Keratinocyte (primary cell): ENCODE results near the gene CKMT2. TPM values are rescaled to one million over a fixed set of nuclear protein-coding genes. Genes with fewer than 3 reads are reported as not detected.

ENCODE experiments used
- DNase-seq: peaks from one replicate; pipeline ENCODE4 v3.0.0-alpha.2; 2011; ENCODE audit warnings: low read depth, missing footprints, low spot score
- FAIRE-seq: peaks from 2 replicates; lab custom pipeline; 2011; peaks lifted over from hg19 to GRCh38; lab: Jason Lieb, UNC
- H2AFZ ChIP-seq: 2 replicates; pipeline ENCODE4 v1.6.0; 2012; ENCODE audit warnings: low read length, control low read depth, inconsistent platforms; ENCODE audit not compliant: control insufficient read depth
- H3K27ac ChIP-seq: 2 replicates; pipeline ENCODE4 v1.5.1; 2011; ENCODE audit warnings: low read length; ENCODE audit not compliant: control insufficient read depth, insufficient read depth
- H3K27me3 ChIP-seq: 3 replicates; pipeline ENCODE4 v1.6.0; 2011; ENCODE audit warnings: low read length; ENCODE audit not compliant: control insufficient read depth, insufficient read depth; ENCODE audit errors: extremely low read depth
- H3K36me3 ChIP-seq, 2 experiments: 2 replicates in 1 of 2; 3 replicates in 1 of 2; pipeline ENCODE4 v1.5.1; 2011; ENCODE audit warnings: low read length in 2 of 2, mild to moderate bottlenecking in 1 of 2; ENCODE audit not compliant: control insufficient read depth in 2 of 2, insufficient read depth in 2 of 2; ENCODE audit errors: extremely low read depth in 1 of 2
- H3K4me1 ChIP-seq: 3 replicates; pipeline ENCODE4 v1.5.1; 2011; ENCODE audit warnings: low read length; ENCODE audit not compliant: control insufficient read depth, insufficient read depth; ENCODE audit errors: extremely low read depth
- H3K4me2 ChIP-seq: 3 replicates; pipeline ENCODE4 v1.6.0; 2011; ENCODE audit warnings: low read depth, low read length; ENCODE audit not compliant: control insufficient read depth, insufficient read depth; ENCODE audit errors: extremely low read depth
- H3K4me3 ChIP-seq, 3 experiments: fragments of 200-600 bp in 1 of 3; sonication (generic) in 1 of 3; 2 replicates in 2 of 3; 3 replicates in 1 of 3; pipeline ENCODE4 v1.5.1; 2011 to 2016; ENCODE audit warnings: low read length in 3 of 3, mild to moderate bottlenecking in 3 of 3, control low read depth in 2 of 3, inconsistent platforms in 1 of 3, low read depth in 1 of 3, mixed read lengths in 1 of 3, mixed run types in 1 of 3, moderate library complexity in 1 of 3; ENCODE audit not compliant: control insufficient read depth in 2 of 3, insufficient read depth in 2 of 3; ENCODE audit errors: extremely low read depth in 1 of 3
- H3K79me2 ChIP-seq: 2 replicates; pipeline ENCODE4 v1.6.0; 2012; ENCODE audit warnings: low read length; ENCODE audit not compliant: control insufficient read depth, insufficient read depth
- H3K9ac ChIP-seq: 3 replicates; pipeline ENCODE4 v1.6.0; 2011; ENCODE audit warnings: low read length; ENCODE audit not compliant: control insufficient read depth, insufficient read depth; ENCODE audit errors: extremely low read depth
- H3K9me1 ChIP-seq: 3 replicates; pipeline ENCODE4 v1.6.0; 2011; ENCODE audit warnings: low read length; ENCODE audit not compliant: control insufficient read depth, insufficient read depth; ENCODE audit errors: extremely low read depth
- H3K9me3 ChIP-seq: 2 replicates; pipeline ENCODE4 v1.5.1; 2012; ENCODE audit warnings: low read depth, low read length; ENCODE audit not compliant: control insufficient read depth
- H4K20me1 ChIP-seq: 3 replicates; pipeline ENCODE4 v1.6.0; 2011; ENCODE audit warnings: low read length; ENCODE audit not compliant: control insufficient read depth, insufficient read depth; ENCODE audit errors: extremely low read depth
- EZH2 ChIP-seq: IDR thresholded peaks from one replicate; pipeline ENCODE4 v1.6.1; 2012; ENCODE audit warnings: inconsistent platforms, mild to moderate bottlenecking, low read length, moderate library complexity
- dilution Hi-C: fragments of 300-500 bp; cut with MboI; formaldehyde crosslinking; loops from one replicate; pipeline ENCODE4 v1.7.0; 2020; ENCODE audit warnings: low sequenced_read_pairs; ENCODE audit not compliant: extremely low pct_ligation_motif_present
- polyA plus RNA-seq, 5 experiments: library from polyadenylated mRNA; depleted of rRNA in 3 of 5; stranded (reverse) in 3 of 5; stranded (forward) in 1 of 5; unstranded in 1 of 5; fragments of >200 nt; gene quantifications; 1 replicate in 1 of 5; 2 replicates in 3 of 5; 3 replicates in 1 of 5; pipeline versions ENCODE4 v1.2.1 to v1.2.3, GENCODE V29; 2011 to 2012; ENCODE audit warnings: missing spikeins in 2 of 5, low read depth in 1 of 5, low replicate concordance in 1 of 5
- TF ChIP-seq, protein P1 (sequence below), 3 experiments: IDR thresholded peaks in 1 of 3; conservative IDR thresholded peaks in 1 of 3; optimal IDR thresholded peaks in 1 of 3; 2 replicates in 2 of 3; 3 replicates in 1 of 3; pipeline versions ENCODE3 to v1.5.1; 2011; ENCODE audit warnings: low read length in 3 of 3, mild to moderate bottlenecking in 3 of 3, moderate library complexity in 2 of 3, control low read depth in 1 of 3, inconsistent platforms in 1 of 3; ENCODE audit not compliant: insufficient read depth in 2 of 3; ENCODE audit errors: extremely low read depth in 1 of 3

The CKMT2 gene
- polyA plus RNA-seq, 1 donor (not counting 4 experiments of a cell fraction or from before 2014, with no cell fraction given), result not detected

DNA sequence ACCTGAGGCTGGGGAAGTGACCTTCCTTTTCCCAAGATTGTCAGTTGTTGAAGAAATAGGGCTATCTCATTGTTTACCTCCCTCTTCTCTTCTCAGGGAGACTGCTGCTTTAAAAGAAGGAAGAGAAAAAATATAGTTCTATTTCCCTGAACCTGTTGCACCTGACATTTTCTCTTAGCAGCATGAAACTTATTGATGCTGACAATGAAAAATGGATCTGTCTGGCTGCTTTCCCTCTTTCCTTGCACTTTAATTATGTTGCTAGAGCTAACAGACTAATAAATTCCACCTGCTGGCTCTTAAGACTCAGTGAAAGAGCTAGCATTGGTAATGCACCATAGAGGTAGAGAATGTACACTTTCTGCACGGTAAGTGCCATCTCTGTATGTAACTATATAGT, 6.2 kb upstream of the CKMT2 start:
- Histone ChIP-seq H3K27ac (no peak overlapping the region), H3K9me1 (no peaks in the 10 kb centered on the region), H3K79me2 (no peaks in the 10 kb centered on the region), H3K4me1 (no peaks in the 10 kb centered on the region), H3K9me3 (no peaks in the 10 kb centered on the region), H3K27me3 (no peaks in the 10 kb centered on the region), H3K36me3 (no peaks in the 10 kb centered on the region), H3K4me2 (no peak overlapping the region), H2AFZ (no peak overlapping the region), H4K20me1 (no peaks in the 10 kb centered on the region), H3K4me3 (no peak overlapping the region), H3K9ac (no peak overlapping the region)
- FAIRE-seq, result no peak
- dilution Hi-C loops, result no loop called here
- TF ChIP-seq EZH2, result no peak
- TF ChIP-seq, protein P1, sequence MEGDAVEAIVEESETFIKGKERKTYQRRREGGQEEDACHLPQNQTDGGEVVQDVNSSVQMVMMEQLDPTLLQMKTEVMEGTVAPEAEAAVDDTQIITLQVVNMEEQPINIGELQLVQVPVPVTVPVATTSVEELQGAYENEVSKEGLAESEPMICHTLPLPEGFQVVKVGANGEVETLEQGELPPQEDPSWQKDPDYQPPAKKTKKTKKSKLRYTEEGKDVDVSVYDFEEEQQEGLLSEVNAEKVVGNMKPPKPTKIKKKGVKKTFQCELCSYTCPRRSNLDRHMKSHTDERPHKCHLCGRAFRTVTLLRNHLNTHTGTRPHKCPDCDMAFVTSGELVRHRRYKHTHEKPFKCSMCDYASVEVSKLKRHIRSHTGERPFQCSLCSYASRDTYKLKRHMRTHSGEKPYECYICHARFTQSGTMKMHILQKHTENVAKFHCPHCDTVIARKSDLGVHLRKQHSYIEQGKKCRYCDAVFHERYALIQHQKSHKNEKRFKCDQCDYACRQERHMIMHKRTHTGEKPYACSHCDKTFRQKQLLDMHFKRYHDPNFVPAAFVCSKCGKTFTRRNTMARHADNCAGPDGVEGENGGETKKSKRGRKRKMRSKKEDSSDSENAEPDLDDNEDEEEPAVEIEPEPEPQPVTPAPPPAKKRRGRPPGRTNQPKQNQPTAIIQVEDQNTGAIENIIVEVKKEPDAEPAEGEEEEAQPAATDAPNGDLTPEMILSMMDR (optimal IDR thresholded peaks at IDR 0.05 in 1 of 3, IDR thresholded peaks at IDR 0.05 in 1 of 3, conservative IDR thresholded peaks at IDR 0.05 in 1 of 3; ENCODE audit: extremely low read depth in 1 of 3, insufficient read depth in 2 of 3, low read length in 3 of 3), result no peak
- DNase-seq, result no peak

DNA sequence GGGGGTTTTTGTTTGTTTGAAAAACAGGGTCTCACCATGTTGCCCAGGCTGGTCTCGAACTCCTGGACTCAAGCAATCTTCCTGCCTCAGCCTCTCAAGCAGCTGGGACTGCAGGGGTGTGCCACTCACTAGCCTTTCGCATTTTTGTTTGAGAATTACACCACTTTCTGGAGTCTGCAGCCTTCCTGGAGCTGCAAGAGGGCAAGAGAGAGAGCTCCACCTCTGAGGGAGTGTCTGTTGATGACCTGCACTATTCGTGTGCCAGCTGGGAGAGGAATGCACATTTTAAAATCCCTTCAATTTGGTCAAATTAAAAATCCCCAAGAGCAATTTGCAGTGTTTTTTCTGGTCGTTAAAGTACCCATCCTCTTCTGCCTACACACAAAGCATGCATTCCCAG, 5.0 kb upstream of the CKMT2 start:
- TF ChIP-seq, protein P1 (optimal IDR thresholded peaks at IDR 0.05 in 1 of 3, IDR thresholded peaks at IDR 0.05 in 1 of 3, conservative IDR thresholded peaks at IDR 0.05 in 1 of 3; ENCODE audit: extremely low read depth in 1 of 3, insufficient read depth in 2 of 3, low read length in 3 of 3), result no peak
- no peak for TF ChIP-seq EZH2
- no peak for FAIRE-seq

More for the DNA sequence above, 5.0 kb upstream of the CKMT2 start:
- Histone ChIP-seq H3K4me2 (no peak overlapping the region), H3K9me1 (no peaks in the 10 kb centered on the region), H3K9ac (no peak overlapping the region), H3K4me3 (no peak overlapping the region), H3K79me2 (no peaks in the 10 kb centered on the region), H3K27me3 (no peaks in the 10 kb centered on the region), H3K27ac (no peak overlapping the region), H3K9me3 (no peaks in the 10 kb centered on the region), H3K36me3 (no peaks in the 10 kb centered on the region), H3K4me1 (no peaks in the 10 kb centered on the region), H4K20me1 (no peaks in the 10 kb centered on the region), H2AFZ (no peak overlapping the region)
- dilution Hi-C loops, result no loop called here
- no peak for DNase-seq
